AG09319 (cell line): ENCODE data around the gene LRSAM1.

Experiments used
- DNase-seq: peaks from one replicate; pipeline ENCODE4 v3.0.0-alpha.2; 2010; ENCODE audit warnings: low read depth; ENCODE audit errors: extremely low read depth
- CTCF ChIP-seq: IDR thresholded peaks from 2 replicates; pipeline ENCODE4 v1.5.1; 2011; ENCODE audit warnings: low read depth, mild to moderate bottlenecking, inconsistent platforms, low read length, moderate library complexity

The LRSAM1 gene

GRCh38 chr9:127526655-127527559 lies 75.6 kb downstream of the LRSAM1 start:
- no peak for TF ChIP-seq CTCF
- no peak for DNase-seq

GRCh38 chr9:127527560-127528268 lies 76.4 kb downstream of the LRSAM1 start:
- DNase-seq = no peak
- TF ChIP-seq CTCF = no peak

GRCh38 chr9:127528422-127529251 lies 77.3 kb downstream of the LRSAM1 start:
- DNase-seq = no peak
- TF ChIP-seq CTCF = no peak

GRCh38 chr9:127529671-127530070 lies 78.4 kb downstream of the LRSAM1 start:
- DNase-seq = no peak
- no peak for TF ChIP-seq CTCF

GRCh38 chr9:127530206-127530941 lies 79.1 kb downstream of the LRSAM1 start:
- no peak for TF ChIP-seq CTCF
- no peak for DNase-seq

- DNase-seq = no peak
Observed at GRCh38 chr9:127531676-127532075, 80.4 kb downstream of the LRSAM1 start.

More at GRCh38 chr9:127531676-127532075, 80.4 kb downstream of the LRSAM1 start:
- TF ChIP-seq CTCF = no peak
